Mammary microvascular endothelial cell (primary cell): ENCODE data around the gene UFC1. TPM values are rescaled to one million over a fixed set of nuclear protein-coding genes. Genes with fewer than 3 reads are reported as not detected.

Experiments used
- total RNA-seq: library from RNA; depleted of rRNA; stranded (reverse); fragments of >200 nt; gene quantifications from 2 replicates; pipeline ENCODE4 v1.2.3, GENCODE V29; 2015

The UFC1 gene
- 72.6 and 84.7 TPM in 2 replicates for total RNA-seq

DNA sequence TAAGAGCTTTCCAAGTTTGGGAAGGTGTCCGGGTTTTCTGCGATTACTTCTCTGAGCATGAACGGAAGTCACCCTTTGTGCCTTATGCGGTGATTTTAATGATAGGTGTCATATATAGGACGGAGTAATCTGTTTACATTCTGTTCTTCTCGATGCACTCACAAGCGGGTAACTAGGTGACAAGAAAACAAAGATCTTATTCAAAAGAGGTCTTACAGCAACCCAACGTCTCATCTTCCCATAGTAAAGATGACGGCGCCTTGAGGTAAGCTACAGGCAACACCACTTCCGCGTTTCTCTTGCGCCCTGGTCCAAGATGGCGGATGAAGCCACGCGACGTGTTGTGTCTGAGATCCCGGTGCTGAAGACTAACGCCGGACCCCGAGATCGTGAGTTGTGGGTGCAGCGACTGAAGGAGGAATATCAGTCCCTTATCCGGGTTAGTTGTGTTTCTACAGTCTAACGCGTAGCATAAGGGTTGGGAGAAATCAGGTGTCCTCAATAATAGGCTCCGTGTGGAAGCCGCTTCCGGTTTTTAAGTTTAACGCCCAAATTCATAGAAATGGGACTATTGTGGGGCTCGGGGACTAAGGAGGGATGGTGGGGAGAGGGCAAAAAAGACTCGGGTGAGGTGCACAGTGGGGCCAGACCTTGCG, at the start of gene UFC1:
Gene UFC1, plus strand, starts transcription at position 297 of the 656 bp plus-strand sequence. Its CDS starts 20 bp downstream, at position 317.

DNA sequence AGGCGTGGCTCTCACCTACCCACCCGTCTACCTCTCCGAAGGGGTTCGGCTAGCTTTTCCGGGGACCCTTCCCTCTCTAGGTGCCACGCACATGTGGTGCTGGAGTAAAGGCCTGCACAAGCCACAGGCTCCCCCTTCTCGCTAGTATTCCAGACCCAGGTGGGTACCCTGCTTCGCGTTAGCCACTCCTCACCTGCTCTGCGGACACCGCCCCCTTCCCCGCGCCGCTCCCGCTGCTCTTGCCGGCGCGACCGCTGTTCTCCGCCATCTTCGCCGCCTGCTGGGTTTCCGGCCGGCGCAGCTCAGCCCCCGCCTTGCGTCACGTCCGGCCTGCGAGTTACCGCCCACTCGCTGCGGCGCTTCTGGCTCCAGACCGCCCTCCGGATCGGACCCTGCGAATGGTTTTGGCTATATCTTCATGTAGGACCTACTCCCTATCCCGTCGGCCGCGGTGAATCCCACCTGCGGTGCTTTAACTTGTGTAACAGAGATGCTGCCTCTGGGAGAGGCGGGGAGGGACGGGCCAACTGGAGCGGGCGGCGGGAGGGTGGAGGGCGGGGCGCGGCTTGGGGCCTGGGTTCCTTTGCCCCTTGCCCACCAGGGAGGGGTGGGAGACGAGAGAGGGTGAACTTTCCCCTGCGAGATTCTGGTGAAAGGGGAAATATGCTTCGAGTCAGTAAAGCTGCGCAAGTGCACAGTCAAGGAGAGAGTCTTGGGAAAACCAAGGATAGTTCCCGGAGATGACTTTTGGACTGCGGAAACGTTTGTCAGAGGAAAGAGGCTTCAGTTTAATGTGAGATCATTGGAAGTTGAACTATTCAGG, 35.8 kb upstream of the UFC1 start, which contains the start of the genes NIT1 and PFDN2:
Gene NIT1, plus strand, starts transcription at position 347 of the 823 bp plus-strand sequence. Its CDS starts 72 bp downstream, at position 419.
Gene PFDN2, minus strand, starts transcription at position 279 of the 823 bp plus-strand sequence. Its CDS starts 11 bp downstream, at position 268.

GRCh38 chr1:161132410-161133219, 21.2 kb upstream of the UFC1 start, which contains the start of gene DEDD:
DEDD (minus strand) TSS chr1:161132667; CDS start chr1:161124462, 8,205 bp downstream.

GRCh38 chr1:161159087-161159912, 5.5 kb downstream of the UFC1 start, which contains the start of gene USP21:
USP21 (plus strand) TSS chr1:161159500; CDS start chr1:161160641, 1,141 bp downstream.

DNA sequence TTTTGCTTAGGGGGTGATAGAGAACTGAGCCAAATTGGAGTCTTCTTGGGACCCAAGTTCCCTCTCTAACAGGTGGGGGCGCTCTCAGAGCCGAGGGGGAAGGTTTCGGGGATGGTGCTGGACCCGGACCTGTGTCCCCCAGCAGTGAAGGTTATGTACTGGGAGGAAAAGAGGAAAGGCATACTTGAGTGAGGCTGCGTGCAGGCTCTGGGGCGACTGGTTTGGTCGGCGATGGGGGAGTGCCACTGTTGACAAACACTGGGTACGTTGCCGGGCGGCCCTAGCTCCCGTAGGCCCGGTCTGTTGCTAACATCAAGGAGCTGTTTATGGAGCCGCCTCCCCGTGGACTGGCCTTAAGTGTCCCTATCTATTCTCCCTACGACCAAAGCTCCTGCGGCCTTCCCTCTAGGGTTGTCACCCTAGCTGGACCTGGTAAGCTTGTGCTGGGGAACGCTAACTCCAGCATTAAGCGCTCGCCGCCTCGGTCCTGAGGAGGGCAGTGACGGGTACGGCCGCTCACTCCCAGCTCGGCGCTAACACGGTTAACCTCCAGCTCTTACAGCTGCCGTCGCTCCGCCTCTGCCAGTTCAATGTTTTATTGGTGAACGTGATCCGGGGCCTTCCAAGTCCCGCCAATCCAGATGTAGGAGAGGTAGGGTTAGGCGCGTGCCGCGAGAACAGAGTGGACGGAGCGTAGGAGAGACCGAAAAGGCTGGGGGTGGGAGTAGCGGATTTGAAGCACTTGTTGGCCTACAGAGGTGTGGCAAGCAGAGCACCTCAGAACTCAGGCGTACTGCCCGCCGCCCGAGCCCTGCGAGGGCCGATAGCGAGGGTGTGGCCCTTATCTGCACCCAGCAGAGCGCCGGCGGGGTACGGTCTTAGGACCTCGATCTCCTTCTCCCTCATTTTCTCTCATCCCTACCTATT, 12.2 kb downstream of the UFC1 start, which contains the start of gene PPOX:
Gene PPOX, plus strand, starts transcription at position 685 of the 927 bp plus-strand sequence. CDS start 422 bp downstream, outside the sequence.

GRCh38 chr1:161177112-161177935, 23.5 kb downstream of the UFC1 start, which contains the start of gene B4GALT3:
B4GALT3 (minus strand) TSS chr1:161177507; CDS start chr1:161176060, 1,447 bp downstream.

GRCh38 chr1:161198897-161199431, 45.2 kb downstream of the UFC1 start, which contains the start of gene ADAMTS4:
ADAMTS4 (minus strand) TSS chr1:161199054; CDS start chr1:161198627, 427 bp downstream.

GRCh38 chr1:161201836-161202712, 48.3 kb downstream of the UFC1 start, which contains the start of gene NDUFS2:
NDUFS2 (plus strand) TSS chr1:161202367; CDS start chr1:161202386, 19 bp downstream.

Other genes with a start within 250 kb of the UFC1 start
- gene ITLN2, start 199.2 kb upstream of the UFC1 start, total RNA-seq = not detected in 2 replicates
- gene F11R, start 132.8 kb upstream of the UFC1 start, total RNA-seq = 67.0 and 77.2 TPM in 2 replicates
- 1.5 TPM in 1 of 2 replicates, not detected in the other for gene TSTD1, start 115.0 kb upstream of the UFC1 start, total RNA-seq
- 59.0 and 59.1 TPM in 2 replicates for gene USF1, start 108.0 kb upstream of the UFC1 start, total RNA-seq
- gene ARHGAP30, start 84.1 kb upstream of the UFC1 start, total RNA-seq = 0.13 and 0.20 TPM in 2 replicates
- gene NECTIN4, start 64.4 kb upstream of the UFC1 start, total RNA-seq = 0.47 and 0.54 TPM in 2 replicates
- 1.1 and 2.6 TPM in 2 replicates for gene KLHDC9, start 55.6 kb upstream of the UFC1 start, total RNA-seq
- 63.7 and 71.8 TPM in 2 replicates for gene PFDN2, start 35.9 kb upstream of the UFC1 start, total RNA-seq
- 20.9 and 27.4 TPM in 2 replicates for gene NIT1, start 35.9 kb upstream of the UFC1 start, total RNA-seq
- 19.4 and 31.8 TPM in 2 replicates for gene DEDD, start 21.3 kb upstream of the UFC1 start, total RNA-seq
- gene USP21, start 5.5 kb downstream of the UFC1 start, total RNA-seq = 5.7 and 7.1 TPM in 2 replicates
- 10.7 and 12.0 TPM in 2 replicates for gene PPOX, start 12.4 kb downstream of the UFC1 start, total RNA-seq
- 30.5 and 39.7 TPM in 2 replicates for gene B4GALT3, start 23.5 kb downstream of the UFC1 start, total RNA-seq
- gene ADAMTS4, start 45.1 kb downstream of the UFC1 start, total RNA-seq = 26.7 and 28.6 TPM in 2 replicates
- 102 and 119 TPM in 2 replicates for gene NDUFS2, start 48.4 kb downstream of the UFC1 start, total RNA-seq
- gene FCER1G, start 61.3 kb downstream of the UFC1 start, total RNA-seq = not detected in 2 replicates
- gene APOA2, start 69.7 kb downstream of the UFC1 start, total RNA-seq = not detected in 2 replicates
- gene TOMM40L, start 72.1 kb downstream of the UFC1 start, total RNA-seq = 21.1 and 22.1 TPM in 2 replicates
- not detected in 2 replicates for gene NR1I3, start 84.2 kb downstream of the UFC1 start, total RNA-seq
- not detected in 2 replicates for gene PCP4L1, start 104.8 kb downstream of the UFC1 start, total RNA-seq
- gene MPZ, start 156.0 kb downstream of the UFC1 start, total RNA-seq = 1.8 and 2.1 TPM in 2 replicates
- 40.2 and 58.0 TPM in 2 replicates for gene SDHC, start 160.4 kb downstream of the UFC1 start, total RNA-seq
- gene CFAP126, start 213.9 kb downstream of the UFC1 start, total RNA-seq = not detected in 2 replicates